Cardiac fibroblast (primary cell): ENCODE data around the gene PAPPA.

Source experiments
- DNase-seq, 2 donors: peaks; one replicate each; pipeline versions ENCODE4 v3.0.0 to v3.0.0-alpha.2; 2010; ENCODE audit warnings: low read depth in 2 of 2
- H3K4me3 ChIP-seq, 2 donors: replicated peaks in 1 of 2; 1 replicate in 1 of 2; 2 replicates in 1 of 2; pipeline ENCODE4 v1.5.1; 2011; ENCODE audit warnings: low read depth in 2 of 2, low read length in 2 of 2, mild to moderate bottlenecking in 2 of 2, moderate library complexity in 1 of 2
- CTCF ChIP-seq: IDR thresholded peaks from one replicate; pipeline ENCODE4 v1.5.1; 2011; ENCODE audit warnings: low read depth, mild to moderate bottlenecking, low read length, inconsistent platforms

Gene PAPPA

GRCh38 chr9:116204252-116204882 is 50.8 kb downstream of the PAPPA start:
- no peak for DNase-seq
- TF ChIP-seq CTCF, result no peak
- H3K4me3 ChIP-seq, result no peak overlapping the region

GRCh38 chr9:116207371-116208111 is 54.0 kb downstream of the PAPPA start:
- no peak for TF ChIP-seq CTCF
- no peak overlapping the region for H3K4me3 ChIP-seq
- DNase-seq, result peak; percentile 34 to 71

- peak; percentile 68 to 69 for DNase-seq
- H3K4me3 ChIP-seq, result no peak overlapping the region
- peak; percentile 24 for TF ChIP-seq CTCF
Observed at GRCh38 chr9:116208417-116209232, 55.0 kb downstream of the PAPPA start.

- DNase-seq, result no peak
- TF ChIP-seq CTCF, result no peak
- H3K4me3 ChIP-seq, result no peak overlapping the region
Observed at GRCh38 chr9:116209414-116210116, 56.0 kb downstream of the PAPPA start.

- no peak overlapping the region for H3K4me3 ChIP-seq
- no peak for TF ChIP-seq CTCF
- DNase-seq, result no peak
Observed at GRCh38 chr9:116212986-116213692, 59.5 kb downstream of the PAPPA start.

GRCh38 chr9:116213693-116214047 is 60.1 kb downstream of the PAPPA start:
- TF ChIP-seq CTCF, result no peak
- no peak overlapping the region for H3K4me3 ChIP-seq
- DNase-seq, result no peak
